ENCODE results near the gene NTNG2. TPM values are rescaled to one million over a fixed set of nuclear protein-coding genes. Genes with fewer than 3 reads are reported as not detected.

NTNG2 gene
- total and polyA plus RNA-seq, 2 donors (not counting 1 experiment from before 2014, with no cell fraction given): 5.0 to 6.6 TPM

- ATAC-seq (ENCODE audit: low read depth) (no peak), DNase-seq (no peak)
- intact Hi-C loops (cut with micrococcal nuclease): no loop called here
- no peak overlapping the region for H3K27ac ChIP-seq (ENCODE audit: low read length in 2 of 2)
- H4K20me1 ChIP-seq (ENCODE audit: control insufficient read depth, insufficient read depth, low read length, poor library complexity, severe bottlenecking): no peaks in the 10 kb centered on the region
- peaks cover 0 to 6% (median 0%) of the 10 kb centered on the region in 3 donors for H3K9me3 ChIP-seq (ENCODE audit: control extremely low read depth in 1 of 3, control insufficient read depth in 2 of 3, insufficient read depth in 1 of 3, low read length in 2 of 3)
- no peaks in the 10 kb centered on the region for H3K9me3 Mint-ChIP-seq (ENCODE audit: insufficient read depth)
- no peaks in the 10 kb centered on the region for H3K36me3 ChIP-seq (replicated peaks in 1 of 2; ENCODE audit: control extremely low read depth in 1 of 2, control insufficient read depth in 1 of 2, extremely low read depth in 1 of 2, insufficient read depth in 2 of 2, low read length in 1 of 2)
- no peaks in the 10 kb centered on the region for H3K4me1 Mint-ChIP-seq
- peaks cover 0 to 3% (median 0%) of the 10 kb centered on the region in 4 experiments for H3K27me3 ChIP-seq (replicated peaks in 1 of 4; ENCODE audit: control extremely low read depth in 1 of 4, control insufficient read depth in 3 of 4, insufficient read depth in 4 of 4, low read length in 3 of 4)
- H3K79me2 ChIP-seq (ENCODE audit: control insufficient read depth, insufficient read depth, low read length): no peaks in the 10 kb centered on the region
- no peak overlapping the region for H3K27ac Mint-ChIP-seq
- no peak overlapping the region for H3K4me3 ChIP-seq (ENCODE audit: control extremely low read depth in 1 of 5, extremely low read depth in 1 of 5, insufficient read depth in 1 of 5, low read depth in 2 of 5, low read length in 4 of 5)
- ChIA-PET CTCF (no interaction called here), POLR2A (no interaction called here)
- H3K4me3 Mint-ChIP-seq: no peak overlapping the region
- H3K27me3 Mint-ChIP-seq: peaks cover 26% of the 10 kb centered on the region
- H3K4me2 ChIP-seq (replicated peaks; ENCODE audit: low read depth, low read length, poor library complexity, severe bottlenecking): no peak overlapping the region
- H3K9ac ChIP-seq (ENCODE audit: low read length): no peak overlapping the region
- H3K4me1 ChIP-seq (ENCODE audit: control insufficient read depth in 2 of 2, insufficient read depth in 2 of 2, low read length in 2 of 2): no peaks in the 10 kb centered on the region
- WGBS (ENCODE audit: insufficient coverage): 73% methylated on average over 14 of the region's 14 CpGs
- H2AFZ ChIP-seq (ENCODE audit: insufficient read depth, low read depth, low read length, poor library complexity, severe bottlenecking): no peak overlapping the region
- TF ChIP-seq EZH2 (IDR thresholded peaks at IDR 0.05; ENCODE audit: borderline replicate concordance, insufficient read depth, low read depth, low read length, poor library complexity, severe bottlenecking) (no peak), CTCF (IDR thresholded peaks at IDR 0.05) (no peak)
These were observed 13.6 kb downstream of the NTNG2 start for GRCh38 chr9:132175431-132175830.

GRCh38 chr9:132176338-132176737 is 14.5 kb downstream of the NTNG2 start:
- H3K9ac ChIP-seq (ENCODE audit: low read length): no peak overlapping the region
- H3K4me3 ChIP-seq (ENCODE audit: control extremely low read depth in 1 of 5, extremely low read depth in 1 of 5, insufficient read depth in 1 of 5, low read depth in 2 of 5, low read length in 4 of 5): no peak overlapping the region
- H3K27ac ChIP-seq (ENCODE audit: low read length in 2 of 2): no peak overlapping the region
- ATAC-seq (ENCODE audit: low read depth) (no peak), DNase-seq (no peak)
- no peaks in the 10 kb centered on the region for H3K36me3 ChIP-seq (replicated peaks in 1 of 2; ENCODE audit: control extremely low read depth in 1 of 2, control insufficient read depth in 1 of 2, extremely low read depth in 1 of 2, insufficient read depth in 2 of 2, low read length in 1 of 2)
- no peak overlapping the region for H2AFZ ChIP-seq (ENCODE audit: insufficient read depth, low read depth, low read length, poor library complexity, severe bottlenecking)
- H3K4me2 ChIP-seq (replicated peaks; ENCODE audit: low read depth, low read length, poor library complexity, severe bottlenecking): no peak overlapping the region
- H3K4me1 ChIP-seq (ENCODE audit: control insufficient read depth in 2 of 2, insufficient read depth in 2 of 2, low read length in 2 of 2): no peaks in the 10 kb centered on the region
- H3K4me3 Mint-ChIP-seq: no peak overlapping the region
- WGBS (ENCODE audit: insufficient coverage): 100% methylated on average over 5 of the region's 5 CpGs
- TF ChIP-seq CTCF (IDR thresholded peaks at IDR 0.05) (no peak), EZH2 (IDR thresholded peaks at IDR 0.05; ENCODE audit: borderline replicate concordance, insufficient read depth, low read depth, low read length, poor library complexity, severe bottlenecking) (no peak)
- no peaks in the 10 kb centered on the region for H4K20me1 ChIP-seq (ENCODE audit: control insufficient read depth, insufficient read depth, low read length, poor library complexity, severe bottlenecking)
- peaks cover 0 to 3% (median 0%) of the 10 kb centered on the region in 4 experiments for H3K27me3 ChIP-seq (replicated peaks in 1 of 4; ENCODE audit: control extremely low read depth in 1 of 4, control insufficient read depth in 3 of 4, insufficient read depth in 4 of 4, low read length in 3 of 4)
- peaks cover 29% of the 10 kb centered on the region for H3K27me3 Mint-ChIP-seq
- intact Hi-C loops (cut with micrococcal nuclease): no loop called here
- H3K27ac Mint-ChIP-seq: no peak overlapping the region
- H3K9me3 Mint-ChIP-seq (ENCODE audit: insufficient read depth): no peaks in the 10 kb centered on the region
- ChIA-PET CTCF (interaction anchor here (1.5 kb wide), 1 partner anchor 60 kb away, joined by 3 read pairs; no protein-coding TSS in a partner anchor), POLR2A (no interaction called here)
- no peaks in the 10 kb centered on the region for H3K79me2 ChIP-seq (ENCODE audit: control insufficient read depth, insufficient read depth, low read length)
- H3K9me3 ChIP-seq (ENCODE audit: control extremely low read depth in 1 of 3, control insufficient read depth in 2 of 3, insufficient read depth in 1 of 3, low read length in 2 of 3): peaks cover 0 to 6% (median 0%) of the 10 kb centered on the region in 3 donors
- no peaks in the 10 kb centered on the region for H3K4me1 Mint-ChIP-seq
